AG04450 (cell line): ENCODE data around the gene DDX60. TPM values are rescaled to one million over a fixed set of nuclear protein-coding genes. Genes with fewer than 3 reads are reported as not detected.

Source experiments
- CTCF ChIA-PET: fragments of 300-600, 350-600 bp; formaldehyde crosslinking; extraction: SDS; loops from one replicate; lab custom pipeline; 2022; ENCODE audit warnings: antibody characterized with exemption, inconsistent platforms; lab: Charles Lee
- POLR2A ChIA-PET: fragments of 350-600 bp; formaldehyde crosslinking; extraction: SDS; loops from one replicate; lab custom pipeline; 2021; ENCODE audit warnings: antibody characterized with exemption, inconsistent platforms; lab: Yijun Ruan, JAX
- DNase-seq: peaks from one replicate; pipeline ENCODE4 v3.0.0-alpha.2; 2011; ENCODE audit warnings: low read depth, low spot score
- H3K27ac ChIP-seq: one replicate; pipeline ENCODE4 v1.5.1; 2012; ENCODE audit warnings: low read depth, low read length, control low read depth
- H3K27me3 ChIP-seq: one replicate; pipeline ENCODE4 v1.6.0; 2012; ENCODE audit warnings: low read length; ENCODE audit not compliant: control insufficient read depth, insufficient read depth
- H3K4me3 ChIP-seq: 2 replicates; pipeline ENCODE4 v1.5.1; 2011; ENCODE audit warnings: mild to moderate bottlenecking, low read depth, low read length, control low read depth
- H3K9me3 ChIP-seq: 2 replicates; pipeline ENCODE4 v1.5.1; 2012; ENCODE audit warnings: low read length; ENCODE audit not compliant: control insufficient read depth, insufficient read depth
- CTCF ChIP-seq: IDR thresholded peaks from 2 replicates; pipeline ENCODE4 v1.5.1; 2011; ENCODE audit warnings: low read depth, low read length, control low read depth, inconsistent platforms
- polyA plus RNA-seq: library from polyadenylated mRNA; depleted of rRNA; stranded (reverse); fragments of >200 nt; gene quantifications from 2 replicates; pipeline ENCODE4 v1.2.3, GENCODE V29; 2011

Gene DDX60
- polyA plus RNA-seq, 1 experiment: 8.4 TPM

- H3K9me3 ChIP-seq: no peaks in the 10 kb centered on the region
- no peak for DNase-seq
- H3K27ac ChIP-seq: no peak overlapping the region
- POLR2A ChIA-PET: no interaction called here
- no peaks in the 10 kb centered on the region for H3K27me3 ChIP-seq
- no peak overlapping the region for H3K4me3 ChIP-seq
- TF ChIP-seq CTCF: no peak
- CTCF ChIA-PET: interaction anchor here (1.0 kb wide), 1 partner anchor 43 kb away, joined by 4 read pairs; the partner anchor contains the start of gene DDX60
These were observed 43.7 kb downstream of the DDX60 start for GRCh38 chr4:168274871-168275270.

GRCh38 chr4:168273838-168274237 is 44.7 kb downstream of the DDX60 start:
- Histone ChIP-seq H3K27ac (no peak overlapping the region), H3K27me3 (no peaks in the 10 kb centered on the region), H3K9me3 (no peaks in the 10 kb centered on the region), H3K4me3 (no peak overlapping the region)
- ChIA-PET POLR2A (no interaction called here), CTCF (no interaction called here)
- no peak for DNase-seq
- TF ChIP-seq CTCF: no peak

- TF ChIP-seq CTCF: no peak
These were observed 46.1 kb downstream of the DDX60 start for GRCh38 chr4:168272488-168272887.

GRCh38 chr4:168269896-168270295 is 48.7 kb downstream of the DDX60 start:
- no peaks in the 10 kb centered on the region for H3K9me3 ChIP-seq
- CTCF ChIA-PET: interaction anchor here (0.5 kb wide), 1 partner anchor 292 kb away, joined by 4 read pairs; no protein-coding TSS in a partner anchor
- H3K27me3 ChIP-seq: no peaks in the 10 kb centered on the region
- TF ChIP-seq CTCF: no peak
- no peak for DNase-seq
- POLR2A ChIA-PET: no interaction called here
- H3K4me3 ChIP-seq: no peak overlapping the region
- H3K27ac ChIP-seq: no peak overlapping the region

More at GRCh38 chr4:168272488-168272887, 46.1 kb downstream of the DDX60 start:
- CTCF ChIA-PET: no interaction called here
- POLR2A ChIA-PET: no interaction called here
- H3K4me3 ChIP-seq: no peak overlapping the region
- H3K9me3 ChIP-seq: no peaks in the 10 kb centered on the region
- no peak for DNase-seq
- no peak overlapping the region for H3K27ac ChIP-seq
- no peaks in the 10 kb centered on the region for H3K27me3 ChIP-seq

GRCh38 chr4:168265327-168265726 is 53.2 kb downstream of the DDX60 start:
- H3K27ac ChIP-seq: no peak overlapping the region
- TF ChIP-seq CTCF: no peak
- no peak overlapping the region for H3K4me3 ChIP-seq
- H3K27me3 ChIP-seq: no peaks in the 10 kb centered on the region
- DNase-seq: no peak
- H3K9me3 ChIP-seq: no peaks in the 10 kb centered on the region
- CTCF ChIA-PET: interaction anchor here (1.2 kb wide), 1 partner anchor 112 kb away, joined by 3 read pairs; no protein-coding TSS in a partner anchor
- POLR2A ChIA-PET: no interaction called here
